Measurements from ENCODE around the gene TMBIM6. TPM values are rescaled to one million over a fixed set of nuclear protein-coding genes. Genes with fewer than 3 reads are reported as not detected.
A peak's percentile ranks its signal among the peaks of the same experiment; 100 is the strongest.

The TMBIM6 gene
- total RNA-seq = 100 to 1,000 TPM; 357 to 452 TPM

GRCh38 chr12:49740930-49741881 is at the start of gene TMBIM6:
TSS of gene TMBIM6 (plus strand) at chr12:49741557. CDS start at chr12:49752494, 10,937 bp downstream.
- H3K36me3 Mint-ChIP-seq = peaks cover 15% of the 10 kb centered on the region
- H3K9me3 Mint-ChIP-seq = no peaks in the 10 kb centered on the region
- peaks cover 0 to 5% of the 10 kb centered on the region in 2 donors for H3K27me3 Mint-ChIP-seq
- H3K27ac Mint-ChIP-seq = peak within 1 kb of the TSS; percentile 92 to 94
- DNase-seq (ENCODE audit: low spot score) = peak; percentile 100
- ATAC-seq = peak; percentile 96 to 97
- H3K4me3 Mint-ChIP-seq = peak within 1 kb of the TSS; percentile 94
- peaks cover 34 to 38% of the 10 kb centered on the region in 2 donors for H3K4me1 Mint-ChIP-seq (ENCODE audit: low read depth in 2 of 2)

GRCh38 chr12:49692851-49693250 is 48.5 kb upstream of the TMBIM6 start:
- ATAC-seq = no peak
- H3K4me3 Mint-ChIP-seq = no peak overlapping the region
- no peaks in the 10 kb centered on the region for H3K9me3 Mint-ChIP-seq
- no peak overlapping the region for H3K27ac Mint-ChIP-seq
- H3K27me3 Mint-ChIP-seq = no peaks in the 10 kb centered on the region
- H3K36me3 Mint-ChIP-seq = no peaks in the 10 kb centered on the region
- peaks cover 43 to 46% of the 10 kb centered on the region in 2 donors for H3K4me1 Mint-ChIP-seq (ENCODE audit: low read depth in 2 of 2)
- DNase-seq (ENCODE audit: low spot score) = no peak

GRCh38 chr12:49693931-49694444 is 47.4 kb upstream of the TMBIM6 start:
- DNase-seq (ENCODE audit: low spot score) (no peak), ATAC-seq (no peak)
- no peak overlapping the region for H3K4me3 Mint-ChIP-seq
- no peak overlapping the region for H3K27ac Mint-ChIP-seq
- H3K9me3 Mint-ChIP-seq = no peaks in the 10 kb centered on the region
- no peaks in the 10 kb centered on the region for H3K27me3 Mint-ChIP-seq
- peaks cover 46 to 50% of the 10 kb centered on the region in 2 donors for H3K4me1 Mint-ChIP-seq (ENCODE audit: low read depth in 2 of 2)
- H3K36me3 Mint-ChIP-seq = no peaks in the 10 kb centered on the region

- Mint-ChIP-seq H3K9me3 (no peaks in the 10 kb centered on the region), H3K4me3 (peak overlapping the region; percentile 10), H3K36me3 (no peaks in the 10 kb centered on the region), H3K27me3 (no peaks in the 10 kb centered on the region), H3K27ac (peak overlapping the region; percentile 39 to 98), H3K4me1 (ENCODE audit: low read depth in 2 of 2) (peaks cover 43 to 49% of the 10 kb centered on the region in 2 donors)
- no peak for DNase-seq (ENCODE audit: low spot score)
- no peak for ATAC-seq
Measured at GRCh38 chr12:49696723-49697122, 44.6 kb upstream of the TMBIM6 start.

GRCh38 chr12:49697808-49698207 is 43.5 kb upstream of the TMBIM6 start:
- H3K4me3 Mint-ChIP-seq = peak overlapping the region; percentile 83
- no peaks in the 10 kb centered on the region for H3K9me3 Mint-ChIP-seq
- DNase-seq (ENCODE audit: low spot score) (no peak), ATAC-seq (no peak)
- H3K27me3 Mint-ChIP-seq = no peaks in the 10 kb centered on the region
- H3K36me3 Mint-ChIP-seq = no peaks in the 10 kb centered on the region
- peaks cover 48 to 49% of the 10 kb centered on the region in 2 donors for H3K4me1 Mint-ChIP-seq (ENCODE audit: low read depth in 2 of 2)
- peak overlapping the region; percentile 88 to 98 for H3K27ac Mint-ChIP-seq

- H3K27me3 Mint-ChIP-seq = no peaks in the 10 kb centered on the region
- no peaks in the 10 kb centered on the region for H3K9me3 Mint-ChIP-seq
- peak overlapping the region; percentile 83 for H3K4me3 Mint-ChIP-seq
- H3K4me1 Mint-ChIP-seq (ENCODE audit: low read depth in 2 of 2) = peaks cover 56 to 57% of the 10 kb centered on the region in 2 donors
- peak overlapping the region; percentile 88 to 98 for H3K27ac Mint-ChIP-seq
- peak; percentile 83 for DNase-seq (ENCODE audit: low spot score)
- ATAC-seq = peak; percentile 88 to 91
- no peaks in the 10 kb centered on the region for H3K36me3 Mint-ChIP-seq
Measured at GRCh38 chr12:49698619-49699545, 42.5 kb upstream of the TMBIM6 start.

GRCh38 chr12:49702009-49702408 is 39.3 kb upstream of the TMBIM6 start:
- no peak for DNase-seq (ENCODE audit: low spot score)
- Mint-ChIP-seq H3K36me3 (no peaks in the 10 kb centered on the region), H3K4me3 (peak overlapping the region; percentile 5), H3K9me3 (no peaks in the 10 kb centered on the region), H3K27me3 (no peaks in the 10 kb centered on the region), H3K27ac (peak overlapping the region; percentile 91 to 95), H3K4me1 (ENCODE audit: low read depth in 2 of 2) (peaks cover 67 to 74% of the 10 kb centered on the region in 2 donors)
- ATAC-seq = no peak

- peak overlapping the region; percentile 91 to 95 for H3K27ac Mint-ChIP-seq
- peak overlapping the region; percentile 95 for H3K4me3 Mint-ChIP-seq
- ATAC-seq (no peak), DNase-seq (ENCODE audit: low spot score) (no peak)
- H3K36me3 Mint-ChIP-seq = no peaks in the 10 kb centered on the region
- H3K27me3 Mint-ChIP-seq = no peaks in the 10 kb centered on the region
- no peaks in the 10 kb centered on the region for H3K9me3 Mint-ChIP-seq
- H3K4me1 Mint-ChIP-seq (ENCODE audit: low read depth in 2 of 2) = peaks cover 66 to 74% of the 10 kb centered on the region in 2 donors
Measured at GRCh38 chr12:49702676-49703215, 38.6 kb upstream of the TMBIM6 start.

GRCh38 chr12:49703647-49704137 is 37.7 kb upstream of the TMBIM6 start:
- ATAC-seq = peak; percentile 52 to 64
- H3K36me3 Mint-ChIP-seq = no peaks in the 10 kb centered on the region
- H3K4me1 Mint-ChIP-seq (ENCODE audit: low read depth in 2 of 2) = peaks cover 60 to 66% of the 10 kb centered on the region in 2 donors
- peak overlapping the region; percentile 95 for H3K4me3 Mint-ChIP-seq
- H3K9me3 Mint-ChIP-seq = no peaks in the 10 kb centered on the region
- peak; percentile 86 for DNase-seq (ENCODE audit: low spot score)
- H3K27ac Mint-ChIP-seq = peak overlapping the region; percentile 91 to 95
- H3K27me3 Mint-ChIP-seq = no peaks in the 10 kb centered on the region

GRCh38 chr12:49705479-49706134 is 35.8 kb upstream of the TMBIM6 start:
- H3K4me1 Mint-ChIP-seq (ENCODE audit: low read depth in 2 of 2) = peaks cover 46 to 54% of the 10 kb centered on the region in 2 donors
- ATAC-seq = peak; percentile 40 to 46

GRCh38 chr12:49706351-49707127 is 34.8 kb upstream of the TMBIM6 start:
- ATAC-seq (peak; percentile 3 to 37), DNase-seq (ENCODE audit: low spot score) (no peak)
- H3K4me1 Mint-ChIP-seq (ENCODE audit: low read depth in 2 of 2) = peaks cover 44 to 50% of the 10 kb centered on the region in 2 donors
- peak overlapping the region; percentile 91 to 95 for H3K27ac Mint-ChIP-seq
- H3K27me3 Mint-ChIP-seq = peaks cover 11 to 12% of the 10 kb centered on the region in 2 donors
- peak overlapping the region; percentile 95 for H3K4me3 Mint-ChIP-seq
- no peaks in the 10 kb centered on the region for H3K9me3 Mint-ChIP-seq
- no peaks in the 10 kb centered on the region for H3K36me3 Mint-ChIP-seq

More at GRCh38 chr12:49705479-49706134, 35.8 kb upstream of the TMBIM6 start:
- Mint-ChIP-seq H3K27ac (peak overlapping the region; percentile 91 to 95), H3K27me3 (peaks cover 8 to 11% of the 10 kb centered on the region in 2 donors), H3K9me3 (no peaks in the 10 kb centered on the region), H3K4me3 (peak overlapping the region; percentile 95), H3K36me3 (no peaks in the 10 kb centered on the region)
- DNase-seq (ENCODE audit: low spot score) = peak; percentile 83

All from natural killer cell treated with Interleukin-12 subunit alpha and Interleukin-12 subunit beta and Interleukin-15 and Interleukin-18, amount 100 ng/mL, for 72 hours (primary cell).